IgD-negative memory B cell (primary cell): ENCODE results near the gene ZNF318. TPM values are rescaled to one million over a fixed set of nuclear protein-coding genes. Genes with fewer than 3 reads are reported as not detected.
"Not testable (repeated sequence)": the region's sequence is repeated elsewhere in the genome, so short reads cannot be mapped to it uniquely, and the experiment has no call there.

Source experiments
- H3K27ac Mint-ChIP-seq, 3 donors: one replicate each; pipeline ENCODE4 v1.8.0; 2020 to 2022; ENCODE audit warnings: mild to moderate bottlenecking in 3 of 3, mixed read lengths in 3 of 3, moderate library complexity in 1 of 3
- H3K27me3 Mint-ChIP-seq: one replicate; pipeline ENCODE4 v1.8.0; 2021; ENCODE audit warnings: mixed read lengths
- H3K36me3 Mint-ChIP-seq: one replicate; pipeline ENCODE4 v1.8.0; 2020; ENCODE audit warnings: mild to moderate bottlenecking, mixed read lengths
- H3K4me1 Mint-ChIP-seq, 3 donors: one replicate each; pipeline ENCODE4 v1.8.0; 2020 to 2022; ENCODE audit warnings: mixed read lengths in 3 of 3, mild to moderate bottlenecking in 1 of 3
- H3K4me3 Mint-ChIP-seq, 4 donors: one replicate each; pipeline ENCODE4 v1.8.0; 2020 to 2022; ENCODE audit warnings: mild to moderate bottlenecking in 4 of 4, mixed read lengths in 4 of 4, moderate library complexity in 3 of 4
- H3K9me3 Mint-ChIP-seq, 3 donors: one replicate each; pipeline ENCODE4 v1.8.0; 2020 to 2021; ENCODE audit warnings: mixed read lengths in 3 of 3, mild to moderate bottlenecking in 1 of 3
- polyA plus RNA-seq: library from polyadenylated mRNA; unstranded; fragments of 300-500 nt; fragmentation: Illumina TruSeq; gene quantifications from one replicate; pipeline ENCODE4 v1.2.3, GENCODE V29; 2021

The ZNF318 gene
- polyA plus RNA-seq = 10.7 TPM

GRCh38 chr6:43369174-43370002 lies at the start of gene ZNF318:
Gene ZNF318 (minus strand): TSS chr6:43369647. CDS start chr6:43369365, 282 bp downstream.
- Mint-ChIP-seq H3K4me1 (peaks cover 22 to 26% (median 23%) of the 10 kb centered on the region in 3 donors), H3K36me3 (peaks cover 7% of the 10 kb centered on the region), H3K27ac (peak within 1 kb of the TSS; percentile 88 to 94 (median 91)), H3K9me3 (no peaks in the 10 kb centered on the region), H3K27me3 (peaks cover under 1% of the 10 kb centered on the region), H3K4me3 (peak within 1 kb of the TSS; percentile 89 to 97 (median 94))

DNA sequence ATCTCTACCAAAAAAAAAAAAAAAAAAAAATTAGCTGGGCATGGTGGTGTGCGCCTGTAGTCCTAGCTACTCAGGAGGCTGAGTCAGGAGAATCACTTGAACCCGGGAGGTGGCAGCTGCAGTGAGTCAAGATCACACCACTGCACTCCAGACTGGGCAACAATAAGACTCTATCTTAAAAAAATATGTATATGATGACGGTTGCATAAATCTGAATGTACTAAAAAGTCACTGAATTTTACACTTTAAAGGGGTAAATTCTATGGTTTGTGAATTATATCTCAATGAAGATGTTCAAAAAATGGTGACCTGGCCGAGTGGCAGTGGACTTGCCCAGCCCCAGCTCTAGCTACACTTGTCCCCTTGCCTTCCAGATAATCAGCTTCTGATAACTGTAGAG lies 47.5 kb upstream of the ZNF318 start:
- Mint-ChIP-seq H3K36me3 (peaks cover 1% of the 10 kb centered on the region), H3K4me3 (no peak overlapping the region), H3K27me3 (no peaks in the 10 kb centered on the region), H3K4me1 (no peaks in the 10 kb centered on the region), H3K27ac (no peak overlapping the region), H3K9me3 (no peaks in the 10 kb centered on the region)

DNA sequence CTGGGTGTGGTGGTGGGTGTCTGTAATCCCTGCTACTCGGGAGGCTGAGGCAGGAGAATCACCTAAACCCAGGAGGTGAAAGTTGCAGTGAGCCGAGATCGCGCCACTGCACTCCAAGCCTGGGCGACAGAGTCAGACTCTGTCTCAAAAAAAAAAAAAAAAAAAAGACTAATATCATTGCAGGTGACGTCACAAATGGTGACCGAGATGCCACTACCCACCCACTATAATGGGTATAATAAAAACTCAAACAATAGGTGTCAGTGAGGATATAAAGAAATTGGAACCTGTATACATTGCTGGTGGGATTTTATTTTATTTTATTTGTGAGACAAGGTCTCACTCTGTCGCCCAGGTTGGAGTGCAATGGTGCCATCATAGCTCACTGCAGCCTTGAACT lies 45.8 kb upstream of the ZNF318 start:
- not testable (repeated sequence) for H3K9me3 Mint-ChIP-seq, H3K27me3 Mint-ChIP-seq, H3K4me3 Mint-ChIP-seq, H3K36me3 Mint-ChIP-seq, H3K4me1 Mint-ChIP-seq, H3K27ac Mint-ChIP-seq

GRCh38 chr6:43413002-43413401 lies 43.6 kb upstream of the ZNF318 start:
- Mint-ChIP-seq H3K27me3 (peaks cover under 1% of the 10 kb centered on the region), H3K4me1 (peaks cover 0 to 1% (median 0%) of the 10 kb centered on the region in 3 donors), H3K27ac (no peak overlapping the region), H3K9me3 (peaks cover 0 to 3% (median 0%) of the 10 kb centered on the region in 3 donors), H3K36me3 (peaks cover 1% of the 10 kb centered on the region), H3K4me3 (no peak overlapping the region)

GRCh38 chr6:43412541-43412940 lies 43.1 kb upstream of the ZNF318 start:
- no peak overlapping the region for H3K4me3 Mint-ChIP-seq
- no peak overlapping the region for H3K27ac Mint-ChIP-seq
- H3K36me3 Mint-ChIP-seq = peaks cover 1% of the 10 kb centered on the region
- H3K9me3 Mint-ChIP-seq = peaks cover 0 to 3% (median 0%) of the 10 kb centered on the region in 3 donors
- peaks cover 0 to 1% (median 0%) of the 10 kb centered on the region in 3 donors for H3K4me1 Mint-ChIP-seq
- peaks cover 3% of the 10 kb centered on the region for H3K27me3 Mint-ChIP-seq

GRCh38 chr6:43410776-43411175 lies 41.3 kb upstream of the ZNF318 start:
- not testable (repeated sequence) for H3K36me3 Mint-ChIP-seq, H3K9me3 Mint-ChIP-seq, H3K27ac Mint-ChIP-seq, H3K4me1 Mint-ChIP-seq, H3K4me3 Mint-ChIP-seq, H3K27me3 Mint-ChIP-seq

GRCh38 chr6:43408259-43408658 lies 38.8 kb upstream of the ZNF318 start:
- H3K27ac Mint-ChIP-seq = no peak overlapping the region
- H3K27me3 Mint-ChIP-seq = peaks cover 7% of the 10 kb centered on the region
- peaks cover 0 to 6% (median 0%) of the 10 kb centered on the region in 3 donors for H3K9me3 Mint-ChIP-seq

DNA sequence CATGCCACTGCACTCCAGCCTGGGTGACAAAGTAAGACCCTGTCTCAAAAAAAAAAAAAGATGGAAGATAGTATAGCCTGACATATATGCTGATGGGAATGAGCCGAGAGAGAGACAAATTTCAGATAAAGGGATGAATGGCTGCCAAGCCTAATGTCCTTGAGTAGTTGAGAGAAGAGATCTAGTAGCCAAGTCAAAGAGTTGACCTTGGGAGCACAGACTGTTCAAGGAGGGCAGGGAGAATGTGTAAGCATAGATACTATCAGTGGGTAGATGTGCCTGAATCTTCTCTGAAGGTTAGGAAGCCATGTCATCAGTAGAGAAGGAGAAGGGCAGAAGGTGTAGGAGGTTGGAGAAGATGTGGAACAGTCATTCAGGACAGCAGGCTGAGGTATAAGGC lies 37.8 kb upstream of the ZNF318 start:
- peaks cover 12% of the 10 kb centered on the region for H3K27me3 Mint-ChIP-seq

More at GRCh38 chr6:43408259-43408658, 38.8 kb upstream of the ZNF318 start:
- H3K36me3 Mint-ChIP-seq = peaks cover 2% of the 10 kb centered on the region
- H3K4me1 Mint-ChIP-seq = peaks cover 0 to 2% (median 0%) of the 10 kb centered on the region in 3 donors
- H3K4me3 Mint-ChIP-seq = no peak overlapping the region

DNA sequence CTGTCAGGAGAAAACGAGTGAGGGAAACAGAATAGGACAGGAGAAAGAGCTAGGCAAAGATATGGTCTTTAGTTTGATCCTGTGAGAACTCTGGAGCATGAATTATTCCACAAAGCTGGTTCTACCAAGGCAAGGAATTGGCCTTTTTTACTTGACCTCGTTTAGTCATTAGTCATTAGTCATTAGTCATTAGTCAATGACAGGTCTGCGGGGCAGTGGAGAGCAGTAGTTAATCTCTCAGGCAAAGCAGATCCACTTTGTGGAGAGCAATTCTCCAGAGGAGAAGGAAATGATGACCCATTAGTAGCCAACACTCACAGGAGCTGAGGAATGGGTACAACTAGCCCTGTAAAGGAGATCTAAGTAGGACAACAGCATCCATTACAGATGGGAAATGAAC lies 35.9 kb upstream of the ZNF318 start:
- H3K36me3 Mint-ChIP-seq = peaks cover 2% of the 10 kb centered on the region
- H3K4me3 Mint-ChIP-seq = no peak overlapping the region
- peaks cover 0 to 6% (median 0%) of the 10 kb centered on the region in 3 donors for H3K9me3 Mint-ChIP-seq
- H3K4me1 Mint-ChIP-seq = peaks cover 0 to 2% (median 0%) of the 10 kb centered on the region in 3 donors
- peaks cover 13% of the 10 kb centered on the region for H3K27me3 Mint-ChIP-seq
- H3K27ac Mint-ChIP-seq = no peak overlapping the region

More for the DNA sequence above, 37.8 kb upstream of the ZNF318 start:
- Mint-ChIP-seq H3K4me1 (peaks cover 0 to 2% (median 0%) of the 10 kb centered on the region in 3 donors), H3K27ac (no peak overlapping the region), H3K9me3 (peaks cover 0 to 6% (median 0%) of the 10 kb centered on the region in 3 donors), H3K4me3 (no peak overlapping the region), H3K36me3 (peaks cover 2% of the 10 kb centered on the region)

GRCh38 chr6:43402820-43403219 lies 33.4 kb upstream of the ZNF318 start:
- peaks cover 11% of the 10 kb centered on the region for H3K27me3 Mint-ChIP-seq

DNA sequence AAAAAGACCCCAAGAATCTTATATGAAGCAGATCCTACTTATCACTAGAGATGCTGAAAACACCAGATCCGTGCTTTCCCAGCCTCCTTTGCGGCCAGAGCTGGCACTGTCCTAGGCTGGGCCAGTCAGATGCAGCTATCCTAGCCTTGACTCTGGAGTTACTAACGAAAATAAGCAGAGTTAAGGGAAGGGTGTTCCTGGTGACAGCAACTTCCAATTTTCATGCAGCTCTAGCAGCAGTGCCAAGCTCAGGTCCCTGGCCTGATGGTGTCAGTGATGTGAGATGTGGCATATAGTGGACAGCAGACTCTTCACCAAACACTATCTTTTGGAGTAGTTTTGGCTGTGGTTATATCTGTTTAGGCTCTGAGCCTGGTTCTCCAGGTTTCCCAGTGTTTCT lies 32.3 kb upstream of the ZNF318 start:
- Mint-ChIP-seq H3K36me3 (no peaks in the 10 kb centered on the region), H3K27ac (no peak overlapping the region), H3K9me3 (no peaks in the 10 kb centered on the region), H3K27me3 (peaks cover 11% of the 10 kb centered on the region), H3K4me3 (no peak overlapping the region), H3K4me1 (peaks cover 0 to 6% (median 1%) of the 10 kb centered on the region in 3 donors)

More at GRCh38 chr6:43402820-43403219, 33.4 kb upstream of the ZNF318 start:
- H3K36me3 Mint-ChIP-seq = peaks cover 2% of the 10 kb centered on the region
- peaks cover 0 to 3% (median 1%) of the 10 kb centered on the region in 3 donors for H3K4me1 Mint-ChIP-seq
- no peak overlapping the region for H3K27ac Mint-ChIP-seq
- H3K4me3 Mint-ChIP-seq = no peak overlapping the region
- peaks cover 0 to 2% (median 0%) of the 10 kb centered on the region in 3 donors for H3K9me3 Mint-ChIP-seq

DNA sequence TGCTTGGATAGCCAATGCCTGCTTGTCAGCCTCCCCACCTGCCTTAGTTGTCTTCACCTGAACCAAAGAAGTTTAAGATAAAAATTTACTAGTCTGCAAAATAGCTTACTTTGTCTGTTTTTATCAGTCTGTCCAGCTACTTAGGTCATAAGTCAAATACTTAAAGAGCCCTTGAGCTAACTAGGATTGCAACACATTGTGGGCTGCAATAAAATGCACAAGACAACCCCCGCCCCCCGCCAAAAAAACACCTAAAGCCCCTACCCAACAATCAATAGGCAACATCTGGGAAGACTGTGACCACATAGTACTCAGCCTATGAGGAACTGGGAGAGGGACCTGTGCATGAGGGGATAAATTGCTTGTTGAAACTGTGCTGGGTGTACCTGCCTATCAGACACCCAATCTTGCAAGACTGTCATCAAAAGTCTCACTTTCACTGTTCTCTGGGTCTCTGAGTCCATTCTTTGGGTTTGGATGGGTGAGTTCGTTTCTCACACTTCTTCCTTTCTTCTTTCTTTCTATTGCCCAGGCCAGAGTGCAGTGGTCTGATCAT lies 30.6 kb upstream of the ZNF318 start:
- Mint-ChIP-seq H3K9me3 (no peaks in the 10 kb centered on the region), H3K4me1 (peaks cover 0 to 6% (median 0%) of the 10 kb centered on the region in 3 donors), H3K36me3 (no peaks in the 10 kb centered on the region), H3K27me3 (peaks cover 9% of the 10 kb centered on the region), H3K4me3 (no peak overlapping the region), H3K27ac (no peak overlapping the region)

DNA sequence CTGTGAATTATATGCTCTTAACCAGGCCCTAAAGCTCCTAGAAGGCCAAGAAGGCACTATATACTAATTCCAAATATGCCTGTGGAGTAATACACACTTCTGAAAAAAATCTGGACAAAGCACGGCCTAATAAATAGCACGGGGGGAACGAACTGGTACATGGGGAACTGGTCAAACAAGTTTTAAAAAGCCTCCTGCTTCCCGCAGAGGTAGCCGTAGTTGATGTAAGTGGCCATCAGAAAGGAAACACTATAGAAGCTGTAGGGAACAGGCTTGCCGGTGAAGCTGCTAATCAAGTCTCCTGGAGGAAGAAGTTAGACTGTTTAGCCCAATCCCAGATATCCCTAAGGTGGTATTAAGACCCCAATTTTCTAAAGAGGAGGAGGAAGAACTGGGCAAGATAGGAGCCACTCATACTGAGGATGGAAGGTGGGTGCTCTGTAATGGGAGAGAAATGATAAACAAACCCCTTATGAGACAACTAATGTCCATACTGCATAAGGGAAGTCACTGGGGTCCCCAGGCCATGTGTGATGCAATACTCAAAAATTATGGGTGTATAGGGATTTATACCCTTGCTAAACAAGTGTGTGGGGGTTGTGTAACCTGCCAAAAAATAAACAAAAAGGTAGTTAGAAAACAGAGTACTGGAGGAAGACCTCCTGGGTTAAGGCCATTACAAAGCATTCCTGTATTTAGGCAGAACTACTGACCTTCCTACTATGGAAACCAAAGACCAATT lies 27.1 kb upstream of the ZNF318 start:
- peaks cover 19% of the 10 kb centered on the region for H3K27me3 Mint-ChIP-seq
- H3K4me1 Mint-ChIP-seq = peaks cover 7 to 19% (median 11%) of the 10 kb centered on the region in 3 donors
- H3K9me3 Mint-ChIP-seq = no peaks in the 10 kb centered on the region
- no peak overlapping the region for H3K27ac Mint-ChIP-seq
- H3K36me3 Mint-ChIP-seq = no peaks in the 10 kb centered on the region
- H3K4me3 Mint-ChIP-seq = no peak overlapping the region

DNA sequence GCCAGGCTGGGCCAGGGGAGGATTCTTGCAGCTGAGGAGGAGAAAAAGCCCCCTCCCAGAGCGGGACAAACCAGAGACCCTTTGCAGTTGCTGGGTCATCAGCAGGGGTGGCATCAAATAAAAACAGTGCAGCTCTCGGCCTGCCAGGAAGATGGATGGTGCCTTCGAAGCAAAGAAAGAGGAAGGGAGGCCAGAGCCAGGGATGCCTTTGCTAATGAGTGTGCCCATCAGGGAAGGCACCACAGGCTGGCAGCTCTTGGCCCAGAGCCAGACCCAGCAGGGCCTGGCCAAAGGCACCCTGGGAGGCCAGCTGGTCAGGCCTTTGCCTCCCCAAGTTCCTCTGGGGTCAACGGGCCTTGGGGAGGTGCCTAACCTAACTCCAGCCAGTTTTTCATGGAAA lies 26.3 kb upstream of the ZNF318 start:
- Mint-ChIP-seq H3K4me3 (no peak overlapping the region), H3K27ac (no peak overlapping the region), H3K4me1 (peaks cover 11 to 24% (median 19%) of the 10 kb centered on the region in 3 donors), H3K27me3 (peaks cover 27% of the 10 kb centered on the region), H3K36me3 (no peaks in the 10 kb centered on the region), H3K9me3 (no peaks in the 10 kb centered on the region)

DNA sequence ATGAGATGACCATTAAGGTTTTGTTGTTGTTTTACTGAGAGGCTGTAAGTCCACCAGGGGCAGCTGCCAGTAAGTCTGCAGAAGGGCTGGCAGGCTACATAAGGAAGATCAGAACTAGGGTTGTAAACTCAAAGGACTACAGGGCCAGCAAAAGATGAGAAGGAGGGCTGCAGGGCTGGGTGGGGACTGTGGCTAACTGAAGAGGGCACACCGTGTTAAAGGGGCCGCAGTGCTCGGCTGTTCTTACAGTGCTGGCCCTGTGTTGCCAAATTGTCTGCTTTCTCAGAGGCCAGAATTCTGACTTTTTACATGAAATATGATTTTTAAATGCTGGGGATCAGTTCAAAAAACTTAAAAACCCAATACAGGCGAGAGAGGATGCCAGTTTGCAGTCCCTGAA lies 25.5 kb upstream of the ZNF318 start:
- peaks cover 32% of the 10 kb centered on the region for H3K27me3 Mint-ChIP-seq
- no peaks in the 10 kb centered on the region for H3K36me3 Mint-ChIP-seq
- H3K4me3 Mint-ChIP-seq = no peak overlapping the region
- H3K4me1 Mint-ChIP-seq = peaks cover 11 to 24% (median 20%) of the 10 kb centered on the region in 3 donors
- no peak overlapping the region for H3K27ac Mint-ChIP-seq
- no peaks in the 10 kb centered on the region for H3K9me3 Mint-ChIP-seq
